SK-N-SH (cell line): ENCODE measurements around the gene FAM83D. TPM values are rescaled to one million over a fixed set of nuclear protein-coding genes. Genes with fewer than 3 reads are reported as not detected.

Experiments
- CTCF ChIA-PET: fragments of 300-600, 350-600 bp; formaldehyde crosslinking; extraction: SDS; loops from one replicate; lab custom pipeline; 2021; lab: Yijun Ruan, JAX
- POLR2A ChIA-PET: fragments of 350-600 bp; sonication (Branson Sonifier 250); formaldehyde crosslinking; extraction: SDS; loops from one replicate; lab custom pipeline; 2020; ENCODE audit warnings: antibody characterized with exemption, inconsistent platforms; lab: Yijun Ruan, JAX
- DNase-seq: peaks from one replicate; pipeline ENCODE4 v3.0.0; 2012
- H2AFZ ChIP-seq: fragments of 200-600 bp; sonication (generic); 2 replicates; pipeline ENCODE4 v1.8.1; 2016; ENCODE audit warnings: antibody characterized with exemption, mild to moderate bottlenecking, low read depth
- H3F3A ChIP-seq: fragments of 200-600 bp; sonication (generic); replicated peaks from 2 replicates; pipeline ENCODE3; 2016; ENCODE audit warnings: antibody characterized with exemption, mild to moderate bottlenecking; ENCODE audit not compliant: insufficient read depth
- H3K27ac ChIP-seq, 2 experiments: fragments of 200-500 bp in 1 of 2; fragments of 200-600 bp in 1 of 2; sonication (Bioruptor generic) in 1 of 2; sonication (generic), shearing (Covaris generic) in 1 of 2; 2 replicates each; pipeline versions ENCODE4 v1.5.1 to v1.6.1; 2014 to 2016; ENCODE audit warnings: low read depth in 2 of 2, inconsistent platforms in 1 of 2, low read length in 1 of 2, mild to moderate bottlenecking in 1 of 2, mixed read lengths in 1 of 2
- H3K27me3 ChIP-seq: fragments of 200-600 bp; sonication (generic), shearing (Covaris generic); 2 replicates; pipeline ENCODE4 v1.6.1; 2016; ENCODE audit warnings: mixed run types; ENCODE audit not compliant: insufficient read depth
- H3K36me3 ChIP-seq, 2 experiments: fragments of 200-500 bp in 1 of 2; fragments of 200-600 bp in 1 of 2; sonication (Bioruptor generic) in 1 of 2; sonication (generic) in 1 of 2; replicated peaks in 1 of 2; 2 replicates each; pipeline versions ENCODE3 to v1.5.1; 2014 to 2016; ENCODE audit warnings: low read length in 1 of 2, mild to moderate bottlenecking in 1 of 2; ENCODE audit not compliant: insufficient read depth in 2 of 2, control insufficient read depth in 1 of 2
- H3K4me1 ChIP-seq, 2 experiments: fragments of 200-500 bp in 1 of 2; fragments of 200-600 bp in 1 of 2; sonication (Bioruptor generic) in 1 of 2; sonication (generic), shearing (Covaris generic) in 1 of 2; 2 replicates each; pipeline versions ENCODE4 v1.5.1 to v1.6.1; 2014 to 2016; ENCODE audit warnings: low read depth in 1 of 2, low read length in 1 of 2, mixed run types in 1 of 2; ENCODE audit not compliant: insufficient read depth in 2 of 2, control insufficient read depth in 1 of 2
- H3K4me2 ChIP-seq: fragments of 200-600 bp; sonication (generic), shearing (Covaris generic); 2 replicates; pipeline ENCODE4 v1.6.1; 2017; ENCODE audit warnings: mixed run types
- H3K4me3 ChIP-seq, 2 experiments: fragments of 200-500 bp in 1 of 2; fragments of 200-600 bp in 1 of 2; sonication (Bioruptor generic) in 1 of 2; sonication (generic), shearing (Covaris generic) in 1 of 2; 2 replicates each; pipeline versions ENCODE4 v1.5.1 to v1.8.1; 2014 to 2016; ENCODE audit warnings: low read depth in 2 of 2, inconsistent platforms in 1 of 2, low read length in 1 of 2, mild to moderate bottlenecking in 1 of 2, mixed read lengths in 1 of 2, moderate library complexity in 1 of 2
- H3K79me2 ChIP-seq: fragments of 200-600 bp; sonication (generic); 2 replicates; pipeline ENCODE4 v1.8.1; 2017; ENCODE audit warnings: mild to moderate bottlenecking; ENCODE audit not compliant: insufficient read depth
- H3K9ac ChIP-seq: fragments of 200-600 bp; sonication (generic); 2 replicates; pipeline ENCODE4 v1.6.1; 2017; ENCODE audit warnings: mixed run types
- H3K9me2 ChIP-seq: fragments of 200-600 bp; sonication (generic); 2 replicates; pipeline ENCODE4 v1.6.1; 2017; ENCODE audit warnings: mixed run types
- H3K9me3 ChIP-seq: fragments of 200-600 bp; sonication (generic); 2 replicates; pipeline ENCODE4 v1.6.1; 2017; ENCODE audit warnings: mixed run types, mild to moderate bottlenecking, moderate library complexity
- H4K20me1 ChIP-seq: fragments of 200-600 bp; sonication (generic); 2 replicates; pipeline ENCODE4 v1.6.1; 2017; ENCODE audit warnings: mild to moderate bottlenecking, mixed run types; ENCODE audit not compliant: insufficient read depth
- CHD2 ChIP-seq: fragments of 150-350 bp; IDR thresholded peaks from 2 replicates; pipeline ENCODE4 v1.6.1; 2018; ENCODE audit warnings: low read length; ENCODE audit not compliant: partially characterized antibody
- ELF1 ChIP-seq: IDR thresholded peaks from 2 replicates; pipeline ENCODE4 v1.4.0; 2012
- EP300 ChIP-seq, 2 experiments: IDR thresholded peaks; 2 replicates each; pipeline versions ENCODE4 v1.4.0 to v1.6.1; 2012; ENCODE audit warnings: borderline replicate concordance in 1 of 2, low read depth in 1 of 2, low read length in 1 of 2
- EZH2phosphoT487 ChIP-seq: fragments of 200-600 bp; sonication (generic); IDR thresholded peaks from 2 replicates; pipeline ENCODE4 v1.6.1; 2017; ENCODE audit warnings: low read depth, mixed run types, mild to moderate bottlenecking, antibody characterized with exemption, moderate library complexity, borderline replicate concordance
- FOXJ3 ChIP-seq: sonication (generic); formaldehyde crosslinking; IDR thresholded peaks from 2 replicates; pipeline ENCODE4 v1.5.1; 2020; ENCODE audit warnings: mild to moderate bottlenecking, missing genetic modification reagents
- FOXM1 ChIP-seq: IDR thresholded peaks from 2 replicates; pipeline ENCODE4 v1.4.0; 2012; ENCODE audit warnings: low read depth, mild to moderate bottlenecking
- GABPA ChIP-seq: IDR thresholded peaks from 2 replicates; pipeline ENCODE4 v1.4.0; 2012; ENCODE audit warnings: low read depth, mild to moderate bottlenecking
- MAX ChIP-seq: IDR thresholded peaks from 2 replicates; pipeline ENCODE4 v1.4.0; 2012; ENCODE audit warnings: low read depth
- MEF2A ChIP-seq: IDR thresholded peaks from 2 replicates; pipeline ENCODE4 v1.4.0; 2012; ENCODE audit warnings: low read depth, borderline replicate concordance
- MXI1 ChIP-seq: IDR thresholded peaks from 2 replicates; pipeline ENCODE4 v1.6.1; 2012; ENCODE audit warnings: mild to moderate bottlenecking, low read depth, low read length, improper control_type of control experiment
- NFIC ChIP-seq: IDR thresholded peaks from 2 replicates; pipeline ENCODE4 v1.4.0; 2012; ENCODE audit warnings: borderline replicate concordance
- NRF1 ChIP-seq: IDR thresholded peaks from 2 replicates; pipeline ENCODE4 v1.6.1; 2012; ENCODE audit warnings: low read depth, mild to moderate bottlenecking, low read length
- RAD21 ChIP-seq: IDR thresholded peaks from 2 replicates; pipeline ENCODE4 v1.6.1; 2012; ENCODE audit warnings: mild to moderate bottlenecking, low read length
- RCOR1 ChIP-seq: fragments of 150-350 bp; IDR thresholded peaks from 2 replicates; pipeline ENCODE4 v1.6.1; 2017; ENCODE audit warnings: antibody characterized with exemption, low read length
- RFX5 ChIP-seq: IDR thresholded peaks from 2 replicates; pipeline ENCODE4 v1.6.1; 2012; ENCODE audit warnings: mild to moderate bottlenecking, improper control_type of control experiment, low read length
- SIN3A ChIP-seq: IDR thresholded peaks from 2 replicates; pipeline ENCODE4 v1.6.1; 2012; ENCODE audit warnings: low read depth, mild to moderate bottlenecking, low read length, moderate library complexity, borderline replicate concordance
- YY1 ChIP-seq: IDR thresholded peaks from 2 replicates; pipeline ENCODE4 v1.4.0; 2012; ENCODE audit warnings: low read depth, mild to moderate bottlenecking
- WGBS: methylation state at CpG from one replicate; pipeline ENCODE4 v1.1.6; 2017; ENCODE audit warnings: low lambda C conversion rate; 5-methylcytosine and 5-hydroxymethylcytosine counted together
- polyA plus RNA-seq, 3 experiments: library from polyadenylated mRNA; depleted of rRNA; stranded (reverse); fragments of >200 nt; gene quantifications; 2 replicates each; pipeline ENCODE4 v1.2.3, GENCODE V29; 2012

FAM83D gene
- polyA plus RNA-seq, 1 of the 3 experiments (the other 2 are of a cell fraction) = 21.5 TPM

- TF ChIP-seq GABPA (no peak), NFIC (no peak), RFX5 (no peak), FOXM1 (no peak), MAX (no peak)
Measured at GRCh38 chr20:38973645-38974044, 47.4 kb downstream of the FAM83D start (continued).

DNA sequence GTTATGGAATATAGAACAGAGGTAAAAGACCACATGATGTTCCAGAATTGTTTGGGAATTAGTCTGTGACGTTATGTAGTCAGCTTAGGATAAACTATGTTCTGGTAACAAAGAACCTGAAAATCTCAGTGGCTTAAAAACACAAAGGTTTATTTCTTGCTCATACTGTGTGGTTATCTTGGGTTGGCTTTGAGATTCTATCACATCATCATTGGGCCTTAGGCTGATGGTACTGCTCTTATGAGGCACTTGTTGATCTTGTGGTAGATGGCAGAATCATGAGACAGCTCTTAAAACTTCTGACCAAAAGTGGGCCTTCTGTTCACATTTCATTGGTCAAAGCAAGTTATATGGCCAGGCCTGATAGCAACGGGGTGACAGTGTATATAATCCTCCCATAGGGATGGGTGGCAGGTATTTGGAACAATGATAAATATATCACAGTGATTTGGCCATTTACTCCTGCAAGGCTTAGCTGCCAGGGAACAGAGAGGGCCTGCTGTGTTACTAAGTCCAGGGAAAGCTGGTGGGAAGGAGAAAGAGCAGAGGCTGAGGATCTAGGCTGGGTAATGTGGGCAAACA lies 49.4 kb downstream of the FAM83D start:
- ChIA-PET CTCF (interaction anchor here (1.6 kb wide), 1 partner anchor 74 kb away, joined by 5 read pairs; no protein-coding TSS in a partner anchor), POLR2A (no interaction called here)
- WGBS = 88% methylated on average over 2 of the region's 2 CpGs
- Histone ChIP-seq H3F3A (no peaks in the 10 kb centered on the region), H2AFZ (no peak overlapping the region), H3K9me2 (no peaks in the 10 kb centered on the region), H3K4me2 (no peak overlapping the region), H3K4me3 (no peak overlapping the region), H3K27me3 (no peaks in the 10 kb centered on the region), H3K36me3 (peaks cover 16 to 28% of the 10 kb centered on the region in 2 experiments), H3K27ac (no peak overlapping the region), H3K9ac (no peak overlapping the region), H3K79me2 (peaks cover 42% of the 10 kb centered on the region; the same call in 1 of the 2 replicates), H3K9me3 (no peaks in the 10 kb centered on the region), H4K20me1 (no peaks in the 10 kb centered on the region), H3K4me1 (peaks cover 0 to 14% of the 10 kb centered on the region in 2 experiments; a peak in 1 of 4 replicates)
- TF ChIP-seq MAX (no peak), RCOR1 (no peak), MEF2A (no peak), CHD2 (no peak), FOXM1 (no peak), EP300 (IDR thresholded peaks at IDR 0.05; ENCODE audit: borderline replicate concordance in 1 of 2, low read depth in 1 of 2, low read length in 1 of 2) (no peak), FOXJ3 (CRISPR knock-in tag) (no peak), EZH2phosphoT487 (no peak), SIN3A (no peak), RAD21 (no peak)
- no peak for DNase-seq

- H3K9me2 ChIP-seq = no peaks in the 10 kb centered on the region
- no peaks in the 10 kb centered on the region for H3K27me3 ChIP-seq
- H3K4me1 ChIP-seq = peaks cover 0 to 6% of the 10 kb centered on the region in 2 experiments; a peak in 1 of 4 replicates
- no peak overlapping the region for H2AFZ ChIP-seq
- no peaks in the 10 kb centered on the region for H4K20me1 ChIP-seq
- H3K4me3 ChIP-seq = no peak overlapping the region
- H3K9me3 ChIP-seq = no peaks in the 10 kb centered on the region
- H3K9ac ChIP-seq = no peak overlapping the region
- TF ChIP-seq YY1 (no peak), ELF1 (no peak), NRF1 (no peak), MXI1 (no peak)
- WGBS = 92% methylated on average over 2 of the region's 2 CpGs
- H3K79me2 ChIP-seq = peaks cover 33% of the 10 kb centered on the region; the same call in 1 of the 2 replicates
- peaks cover 10 to 17% of the 10 kb centered on the region in 2 experiments for H3K36me3 ChIP-seq
- ChIA-PET CTCF (interaction anchor here (1.2 kb wide), 1 partner anchor 71 kb away, joined by 3 read pairs; no protein-coding TSS in a partner anchor), POLR2A (interaction anchor here (0.6 kb wide), 1 partner anchor 1709 kb away, joined by 3 read pairs; no protein-coding TSS in a partner anchor)
- H3K4me2 ChIP-seq = no peak overlapping the region
- no peak for DNase-seq
- H3K27ac ChIP-seq = no peak overlapping the region
- H3F3A ChIP-seq = no peaks in the 10 kb centered on the region
Measured at GRCh38 chr20:38979434-38979833, 53.2 kb downstream of the FAM83D start.
